MCF 10A (cell line): ENCODE data around the gene ZMYND10. TPM values are rescaled to one million over a fixed set of nuclear protein-coding genes. Genes with fewer than 3 reads are reported as not detected.
A peak's percentile ranks its signal among the peaks of the same experiment; 100 is the strongest.

ENCODE experiments used
- BruUV-seq: library from RNA; stranded (reverse); fragments of 400-500 nt; replicated peaks from 2 replicates; lab custom pipeline; 2021; lab: Mats Ljungman, UMichigan
- CTCF ChIA-PET: fragments of 300-600 bp; sonication (Branson Sonifier 250); formaldehyde crosslinking; extraction: SDS; loops from one replicate; lab custom pipeline; 2021; ENCODE audit warnings: antibody characterized with exemption, inconsistent platforms; lab: Yijun Ruan, JAX
- POLR2A ChIA-PET: fragments of 300-600, 350-650 bp; sonication (Branson Sonifier 250); formaldehyde crosslinking; extraction: SDS; loops from one replicate; lab custom pipeline; 2020; ENCODE audit warnings: antibody characterized with exemption, inconsistent platforms; lab: Yijun Ruan, JAX
- DNase-seq: peaks from one replicate; pipeline ENCODE4 v3.0.0-alpha.2; 2018; ENCODE audit not compliant: unreplicated experiment
- H3K27ac Mint-ChIP-seq: one replicate; pipeline ENCODE4 v1.8.0; 2022; ENCODE audit warnings: mild to moderate bottlenecking, low read depth, mixed read lengths; ENCODE audit not compliant: unreplicated experiment
- H3K27me3 Mint-ChIP-seq: one replicate; pipeline ENCODE4 v1.8.0; 2022; ENCODE audit warnings: mixed read lengths; ENCODE audit not compliant: insufficient read depth, unreplicated experiment
- H3K36me3 Mint-ChIP-seq: one replicate; pipeline ENCODE4 v1.8.0; 2022; ENCODE audit warnings: mild to moderate bottlenecking, moderate library complexity, mixed read lengths; ENCODE audit not compliant: insufficient read depth, unreplicated experiment
- H3K4me1 Mint-ChIP-seq: one replicate; pipeline ENCODE4 v1.8.0; 2022; ENCODE audit warnings: mixed read lengths; ENCODE audit not compliant: insufficient read depth, unreplicated experiment
- H3K4me3 Mint-ChIP-seq: one replicate; pipeline ENCODE4 v1.8.0; 2022; ENCODE audit warnings: mild to moderate bottlenecking, moderate library complexity, mixed read lengths; ENCODE audit not compliant: unreplicated experiment
- H3K9me3 Mint-ChIP-seq: one replicate; pipeline ENCODE4 v1.8.0; 2022; ENCODE audit warnings: mixed read lengths; ENCODE audit not compliant: unreplicated experiment
- CTCF ChIP-seq: fragments of 200-600 bp; IDR thresholded peaks from one replicate; pipeline ENCODE4 v1.8.0; 2022; ENCODE audit warnings: antibody characterized with exemption, mild to moderate bottlenecking; ENCODE audit not compliant: unreplicated experiment
- intact Hi-C: fragments of 100-400 bp; cut with micrococcal nuclease; formaldehyde crosslinking; loops from 2 replicates; pipeline ENCODE4 v1.14.1; 2022
- total RNA-seq: library from RNA; stranded (reverse); gene quantifications from 2 replicates; pipeline ENCODE4 v1.2.3, GENCODE V29; 2022

The ZMYND10 gene
- total RNA-seq, 1 experiment from 2014 or later = 0.68 TPM

- BruUV-seq = no TSS peak
- POLR2A ChIA-PET = interaction anchor here (0.7 to 1.7 kb wide), 4 partner anchors 10 to 26 kb away, joined by 5 to 21 read pairs (median 6); partner anchors contain the start of genes HYAL3, IFRD2, NAA80 and TUSC2
- Mint-ChIP-seq H3K9me3 (no peaks in the 10 kb centered on the region), H3K4me3 (no peak overlapping the region), H3K4me1 (peaks cover 29% of the 10 kb centered on the region), H3K27me3 (no peaks in the 10 kb centered on the region), H3K27ac (no peak overlapping the region), H3K36me3 (peaks cover 6% of the 10 kb centered on the region)
- TF ChIP-seq CTCF = no peak
- intact Hi-C loops = no loop called here
- CTCF ChIA-PET = interaction anchor here (1.1 to 1.3 kb wide), 4 partner anchors 10 to 18 kb away, joined by 3 to 6 read pairs (median 3); partner anchors contain the start of gene TUSC2
- no peak for DNase-seq
Observed at GRCh38 chr3:50318163-50318562, 27.4 kb downstream of the ZMYND10 start.

- no peak for TF ChIP-seq CTCF
- Mint-ChIP-seq H3K9me3 (no peaks in the 10 kb centered on the region), H3K4me1 (peaks cover 29% of the 10 kb centered on the region), H3K4me3 (peak overlapping the region; percentile 58), H3K27ac (peak overlapping the region; percentile 93), H3K27me3 (no peaks in the 10 kb centered on the region), H3K36me3 (peaks cover 6% of the 10 kb centered on the region)
- BruUV-seq = no TSS peak
- POLR2A ChIA-PET = interaction anchor here (0.7 to 3.2 kb wide), 11 partner anchors 9 to 1678 kb away, joined by 3 to 30 read pairs (median 4); partner anchors contain the start of genes CYB561D2, HYAL3, IFRD2 and NAA80
- DNase-seq = peak; percentile 29
- CTCF ChIA-PET = interaction anchor here (0.6 to 1.3 kb wide), 5 partner anchors 11 to 225 kb away, joined by 3 read pairs; partner anchors contain the start of gene TUSC2
- intact Hi-C loops = no loop called here
Observed at GRCh38 chr3:50317300-50317699, 28.2 kb downstream of the ZMYND10 start.

- Mint-ChIP-seq H3K27ac (peak overlapping the region; percentile 93), H3K36me3 (peaks cover 6% of the 10 kb centered on the region), H3K9me3 (no peaks in the 10 kb centered on the region), H3K4me3 (peak overlapping the region; percentile 58), H3K27me3 (no peaks in the 10 kb centered on the region), H3K4me1 (peaks cover 29% of the 10 kb centered on the region)
- POLR2A ChIA-PET = interaction anchor here (0.7 to 3.2 kb wide), 11 partner anchors 9 to 1679 kb away, joined by 3 to 30 read pairs (median 4); partner anchors contain the start of genes CYB561D2, HYAL3, IFRD2 and NAA80
- DNase-seq = peak; percentile 94
- CTCF ChIA-PET = interaction anchor here (0.5 to 1.3 kb wide), 5 partner anchors 11 to 225 kb away, joined by 3 read pairs; partner anchors contain the start of gene TUSC2
- intact Hi-C loops = no loop called here
- no peak for TF ChIP-seq CTCF
- no TSS peak for BruUV-seq
Observed at GRCh38 chr3:50316657-50317242, 28.8 kb downstream of the ZMYND10 start.

DNA sequence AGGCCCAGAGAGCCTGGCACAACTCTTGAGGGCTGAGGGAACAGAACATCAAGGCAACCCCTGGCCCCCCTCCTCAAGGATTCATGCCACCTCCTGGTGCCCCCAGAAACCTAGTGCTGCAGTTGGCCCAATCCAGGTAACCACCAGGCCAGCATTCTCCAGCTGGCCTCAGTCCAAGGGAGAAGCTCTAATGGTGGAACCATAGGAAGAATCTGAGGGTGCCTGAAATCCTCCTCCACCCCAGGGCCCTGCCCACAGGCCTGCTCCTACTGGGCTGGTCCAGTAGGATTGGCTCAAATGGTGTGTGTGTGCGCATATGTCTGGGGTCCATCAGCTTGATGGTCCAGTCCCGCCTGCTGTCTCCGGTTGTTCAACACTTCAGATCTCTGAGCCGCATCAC lies 30.7 kb downstream of the ZMYND10 start:
- POLR2A ChIA-PET = interaction anchor here (2.3 to 3.2 kb wide), 3 partner anchors 13 to 23 kb away, joined by 6 to 30 read pairs (median 14); partner anchors contain the start of genes HYAL3, IFRD2, NAA80 and TUSC2
- no peak for TF ChIP-seq CTCF
- intact Hi-C loops = no loop called here
- Mint-ChIP-seq H3K27me3 (no peaks in the 10 kb centered on the region), H3K4me3 (no peak overlapping the region), H3K27ac (peak overlapping the region; percentile 46), H3K4me1 (peaks cover 31% of the 10 kb centered on the region), H3K9me3 (no peaks in the 10 kb centered on the region), H3K36me3 (peaks cover 6% of the 10 kb centered on the region)
- no peak for DNase-seq
- CTCF ChIA-PET = interaction anchor here (0.6 to 2.3 kb wide), 4 partner anchors 9 to 73 kb away, joined by 3 to 23 read pairs (median 4); partner anchors contain the start of gene HYAL2
- no TSS peak for BruUV-seq
